ENCODE measurements around the gene BARX2. TPM values are rescaled to one million over a fixed set of nuclear protein-coding genes. Genes with fewer than 3 reads are reported as not detected.

Gene BARX2
- total and polyA plus RNA-seq, 5 experiments from 2014 or later, result not detected

- DNase-seq, result no peak
- POLR2A ChIA-PET, result no interaction called here
- H3K27ac Mint-ChIP-seq, result no peak overlapping the region
- H3K9me3 Mint-ChIP-seq, result peaks cover 0 to 5% (median 0%) of the 10 kb centered on the region in 9 donors
- H3K27me3 Mint-ChIP-seq, result peaks cover 40 to 90% (median 65%) of the 10 kb centered on the region in 5 donors
- H3K4me1 Mint-ChIP-seq, result peaks cover 19 to 36% (median 31%) of the 10 kb centered on the region in 4 donors
- peaks cover 0 to 4% (median 0%) of the 10 kb centered on the region in 3 donors for H3K36me3 Mint-ChIP-seq
- ATAC-seq, result no peak
- H3K4me3 Mint-ChIP-seq, result peak overlapping the region in 9 of 10 donors; percentile 28 to 81 (median 74)
Measured at GRCh38 chr11:129376658-129377341, 1.2 kb downstream of the BARX2 start.

GRCh38 chr11:129377739-129378138 is 2.1 kb downstream of the BARX2 start:
- DNase-seq (no peak), ATAC-seq (no peak)
- Mint-ChIP-seq H3K4me1 (peaks cover 12 to 27% (median 22%) of the 10 kb centered on the region in 4 donors), H3K27ac (no peak overlapping the region), H3K9me3 (peaks cover 0 to 2% (median 0%) of the 10 kb centered on the region in 9 donors), H3K36me3 (no peaks in the 10 kb centered on the region), H3K27me3 (peaks cover 34 to 90% (median 61%) of the 10 kb centered on the region in 5 donors), H3K4me3 (no peak overlapping the region)
- POLR2A ChIA-PET, result no interaction called here

- Mint-ChIP-seq H3K27me3 (peaks cover 39 to 86% (median 58%) of the 10 kb centered on the region in 5 donors), H3K4me1 (peaks cover 2 to 8% (median 6%) of the 10 kb centered on the region in 4 donors), H3K27ac (no peak overlapping the region), H3K9me3 (peaks cover 0 to 3% (median 0%) of the 10 kb centered on the region in 9 donors), H3K4me3 (no peak overlapping the region), H3K36me3 (no peaks in the 10 kb centered on the region)
- POLR2A ChIA-PET, result no interaction called here
- DNase-seq (no peak), ATAC-seq (no peak)
Measured at GRCh38 chr11:129380413-129380812, 4.8 kb downstream of the BARX2 start.

GRCh38 chr11:129382583-129382982 is 6.9 kb downstream of the BARX2 start:
- Mint-ChIP-seq H3K36me3 (no peaks in the 10 kb centered on the region), H3K27me3 (peaks cover 26 to 82% (median 46%) of the 10 kb centered on the region in 5 donors), H3K27ac (peak overlapping the region in 1 of 10 donors; percentile 48), H3K4me3 (no peak overlapping the region), H3K9me3 (peaks cover 0 to 3% (median 0%) of the 10 kb centered on the region in 9 donors), H3K4me1 (no peaks in the 10 kb centered on the region)
- POLR2A ChIA-PET, result no interaction called here
- DNase-seq (no peak), ATAC-seq (no peak)

GRCh38 chr11:129383060-129383459 is 7.4 kb downstream of the BARX2 start:
- Mint-ChIP-seq H3K27me3 (peaks cover 21 to 79% (median 41%) of the 10 kb centered on the region in 5 donors), H3K4me1 (no peaks in the 10 kb centered on the region), H3K27ac (no peak overlapping the region), H3K9me3 (peaks cover 0 to 3% (median 0%) of the 10 kb centered on the region in 9 donors), H3K36me3 (no peaks in the 10 kb centered on the region), H3K4me3 (no peak overlapping the region)
- DNase-seq (no peak), ATAC-seq (no peak)
- POLR2A ChIA-PET, result no interaction called here

GRCh38 chr11:129383502-129383901 is 7.9 kb downstream of the BARX2 start:
- ATAC-seq, result no peak
- H3K27ac Mint-ChIP-seq, result no peak overlapping the region
- peaks cover 0 to 3% (median 0%) of the 10 kb centered on the region in 9 donors for H3K9me3 Mint-ChIP-seq
- no peak overlapping the region for H3K4me3 Mint-ChIP-seq
- H3K4me1 Mint-ChIP-seq, result no peaks in the 10 kb centered on the region
- no peak for DNase-seq
- POLR2A ChIA-PET, result no interaction called here
- H3K27me3 Mint-ChIP-seq, result peaks cover 21 to 79% (median 41%) of the 10 kb centered on the region in 5 donors
- H3K36me3 Mint-ChIP-seq, result no peaks in the 10 kb centered on the region

- Mint-ChIP-seq H3K36me3 (no peaks in the 10 kb centered on the region), H3K4me1 (no peaks in the 10 kb centered on the region), H3K9me3 (peaks cover 0 to 3% (median 0%) of the 10 kb centered on the region in 9 donors), H3K4me3 (no peak overlapping the region), H3K27me3 (peaks cover 21 to 75% (median 39%) of the 10 kb centered on the region in 5 donors), H3K27ac (no peak overlapping the region)
- ATAC-seq (no peak), DNase-seq (no peak)
- POLR2A ChIA-PET, result no interaction called here
Measured at GRCh38 chr11:129384415-129384814, 8.8 kb downstream of the BARX2 start.

- DNase-seq (no peak), ATAC-seq (no peak)
- peaks cover 28 to 74% (median 39%) of the 10 kb centered on the region in 5 donors for H3K27me3 Mint-ChIP-seq
- POLR2A ChIA-PET, result no interaction called here
- H3K9me3 Mint-ChIP-seq, result peaks cover 0 to 3% (median 0%) of the 10 kb centered on the region in 9 donors
- H3K4me3 Mint-ChIP-seq, result no peak overlapping the region
- H3K4me1 Mint-ChIP-seq, result no peaks in the 10 kb centered on the region
- H3K27ac Mint-ChIP-seq, result no peak overlapping the region
- no peaks in the 10 kb centered on the region for H3K36me3 Mint-ChIP-seq
Measured at GRCh38 chr11:129385801-129386200, 10.2 kb downstream of the BARX2 start.

GRCh38 chr11:129386795-129387397 is 11.2 kb downstream of the BARX2 start:
- no peaks in the 10 kb centered on the region for H3K36me3 Mint-ChIP-seq
- ATAC-seq (no peak), DNase-seq (no peak)
- H3K9me3 Mint-ChIP-seq, result peaks cover 0 to 3% (median 0%) of the 10 kb centered on the region in 9 donors
- no peak overlapping the region for H3K27ac Mint-ChIP-seq
- H3K4me3 Mint-ChIP-seq, result no peak overlapping the region
- no peaks in the 10 kb centered on the region for H3K4me1 Mint-ChIP-seq
- peaks cover 24 to 77% (median 32%) of the 10 kb centered on the region in 5 donors for H3K27me3 Mint-ChIP-seq
- POLR2A ChIA-PET, result no interaction called here

- Mint-ChIP-seq H3K9me3 (peaks cover 0 to 3% (median 0%) of the 10 kb centered on the region in 9 donors), H3K4me1 (no peaks in the 10 kb centered on the region), H3K27me3 (peaks cover 24 to 71% (median 31%) of the 10 kb centered on the region in 5 donors), H3K27ac (no peak overlapping the region), H3K36me3 (no peaks in the 10 kb centered on the region), H3K4me3 (no peak overlapping the region)
- ATAC-seq (no peak), DNase-seq (no peak)
- POLR2A ChIA-PET, result no interaction called here
Measured at GRCh38 chr11:129387434-129387833, 11.8 kb downstream of the BARX2 start.

- H3K36me3 Mint-ChIP-seq, result no peaks in the 10 kb centered on the region
- DNase-seq, result no peak
- POLR2A ChIA-PET, result no interaction called here
- H3K27ac Mint-ChIP-seq, result no peak overlapping the region
- no peaks in the 10 kb centered on the region for H3K4me1 Mint-ChIP-seq
- H3K27me3 Mint-ChIP-seq, result peaks cover 16 to 57% (median 23%) of the 10 kb centered on the region in 5 donors
- no peak for ATAC-seq
- H3K4me3 Mint-ChIP-seq, result no peak overlapping the region
- H3K9me3 Mint-ChIP-seq, result no peaks in the 10 kb centered on the region
Measured at GRCh38 chr11:129388824-129389223, 13.2 kb downstream of the BARX2 start.

- Mint-ChIP-seq H3K4me1 (no peaks in the 10 kb centered on the region), H3K27me3 (peaks cover 15 to 50% (median 16%) of the 10 kb centered on the region in 5 donors), H3K9me3 (no peaks in the 10 kb centered on the region), H3K36me3 (no peaks in the 10 kb centered on the region), H3K27ac (no peak overlapping the region), H3K4me3 (no peak overlapping the region)
- ATAC-seq, result no peak
- no peak for DNase-seq
- POLR2A ChIA-PET, result no interaction called here
Measured at GRCh38 chr11:129390303-129390821, 14.7 kb downstream of the BARX2 start.

- POLR2A ChIA-PET, result no interaction called here
- no peaks in the 10 kb centered on the region for H3K36me3 Mint-ChIP-seq
- H3K27ac Mint-ChIP-seq, result no peak overlapping the region
- H3K4me3 Mint-ChIP-seq, result no peak overlapping the region
- H3K27me3 Mint-ChIP-seq, result peaks cover 15 to 52% (median 25%) of the 10 kb centered on the region in 5 donors
- DNase-seq (no peak), ATAC-seq (no peak)
- H3K9me3 Mint-ChIP-seq, result no peaks in the 10 kb centered on the region
- no peaks in the 10 kb centered on the region for H3K4me1 Mint-ChIP-seq
Measured at GRCh38 chr11:129391360-129391759, 15.7 kb downstream of the BARX2 start.

All from naive thymus-derived CD8-positive, alpha-beta T cell (primary cell).